ENCODE measurements around the gene CREBL2.
"Not testable (repeated sequence)": the region's sequence is repeated elsewhere in the genome, so short reads cannot be mapped to it uniquely, and the experiment has no call there.

DNA sequence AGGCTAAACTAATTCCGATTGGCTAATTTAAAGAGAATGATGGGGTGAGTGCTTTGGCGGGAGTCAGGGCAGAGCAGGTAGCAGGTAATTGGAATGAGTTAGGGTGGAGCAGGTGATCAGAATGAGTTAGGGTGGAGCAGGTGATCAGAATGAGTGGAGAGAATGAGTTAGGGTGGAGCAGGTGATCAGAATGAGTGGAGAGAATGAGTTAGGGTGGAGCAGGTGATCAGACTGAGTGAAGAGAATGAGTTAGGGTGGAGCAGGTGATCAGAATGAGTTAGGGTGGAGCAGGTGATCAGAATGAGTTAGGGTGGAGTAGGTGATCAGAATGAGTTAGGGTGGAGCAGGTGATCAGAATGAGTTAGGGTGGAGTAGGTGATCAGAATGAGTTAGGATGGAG, 15.7 kb upstream of the CREBL2 start:
- not testable (repeated sequence) for TF ChIP-seq POLR2A, POLR2AphosphoS5 (IDR thresholded peaks at IDR 0.05)
- TF ChIP-seq, protein P1, sequence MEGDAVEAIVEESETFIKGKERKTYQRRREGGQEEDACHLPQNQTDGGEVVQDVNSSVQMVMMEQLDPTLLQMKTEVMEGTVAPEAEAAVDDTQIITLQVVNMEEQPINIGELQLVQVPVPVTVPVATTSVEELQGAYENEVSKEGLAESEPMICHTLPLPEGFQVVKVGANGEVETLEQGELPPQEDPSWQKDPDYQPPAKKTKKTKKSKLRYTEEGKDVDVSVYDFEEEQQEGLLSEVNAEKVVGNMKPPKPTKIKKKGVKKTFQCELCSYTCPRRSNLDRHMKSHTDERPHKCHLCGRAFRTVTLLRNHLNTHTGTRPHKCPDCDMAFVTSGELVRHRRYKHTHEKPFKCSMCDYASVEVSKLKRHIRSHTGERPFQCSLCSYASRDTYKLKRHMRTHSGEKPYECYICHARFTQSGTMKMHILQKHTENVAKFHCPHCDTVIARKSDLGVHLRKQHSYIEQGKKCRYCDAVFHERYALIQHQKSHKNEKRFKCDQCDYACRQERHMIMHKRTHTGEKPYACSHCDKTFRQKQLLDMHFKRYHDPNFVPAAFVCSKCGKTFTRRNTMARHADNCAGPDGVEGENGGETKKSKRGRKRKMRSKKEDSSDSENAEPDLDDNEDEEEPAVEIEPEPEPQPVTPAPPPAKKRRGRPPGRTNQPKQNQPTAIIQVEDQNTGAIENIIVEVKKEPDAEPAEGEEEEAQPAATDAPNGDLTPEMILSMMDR (IDR thresholded peaks at IDR 0.05) = not testable (repeated sequence)

Measured in breast epithelium (tissue), 3 donors.